Measurements from ENCODE around the gene PGPEP1. TPM values are rescaled to one million over a fixed set of nuclear protein-coding genes. Genes with fewer than 3 reads are reported as not detected.

The PGPEP1 gene
- total and polyA plus RNA-seq, 10 of the 15 experiments (the other 5 are each of a cell fraction or from before 2014, with no cell fraction given): 13.8 to 39.4 (median 17.0) TPM

DNA sequence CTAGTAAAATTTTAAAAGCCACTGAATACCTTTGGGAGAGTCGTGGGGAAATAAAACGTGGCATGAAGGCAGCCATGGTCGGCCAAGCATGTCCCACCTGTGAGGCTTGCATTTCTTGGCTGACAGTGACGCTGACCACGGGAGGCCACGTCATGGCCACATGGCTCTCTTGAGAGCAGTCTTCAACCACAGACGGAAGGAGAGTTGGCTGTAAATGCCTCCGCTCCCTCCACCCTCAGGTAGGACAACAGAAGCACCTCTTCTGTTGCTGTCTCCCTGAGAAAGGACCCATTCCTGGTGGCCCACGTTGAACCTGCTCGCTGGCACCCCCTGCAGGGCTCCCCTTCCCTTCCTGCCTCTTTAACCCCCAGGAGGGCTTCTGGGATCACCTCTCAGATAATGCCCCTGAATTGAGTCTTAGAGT, 67.7 kb downstream of the PGPEP1 start (continued):
- TF ChIP-seq, protein P1, sequence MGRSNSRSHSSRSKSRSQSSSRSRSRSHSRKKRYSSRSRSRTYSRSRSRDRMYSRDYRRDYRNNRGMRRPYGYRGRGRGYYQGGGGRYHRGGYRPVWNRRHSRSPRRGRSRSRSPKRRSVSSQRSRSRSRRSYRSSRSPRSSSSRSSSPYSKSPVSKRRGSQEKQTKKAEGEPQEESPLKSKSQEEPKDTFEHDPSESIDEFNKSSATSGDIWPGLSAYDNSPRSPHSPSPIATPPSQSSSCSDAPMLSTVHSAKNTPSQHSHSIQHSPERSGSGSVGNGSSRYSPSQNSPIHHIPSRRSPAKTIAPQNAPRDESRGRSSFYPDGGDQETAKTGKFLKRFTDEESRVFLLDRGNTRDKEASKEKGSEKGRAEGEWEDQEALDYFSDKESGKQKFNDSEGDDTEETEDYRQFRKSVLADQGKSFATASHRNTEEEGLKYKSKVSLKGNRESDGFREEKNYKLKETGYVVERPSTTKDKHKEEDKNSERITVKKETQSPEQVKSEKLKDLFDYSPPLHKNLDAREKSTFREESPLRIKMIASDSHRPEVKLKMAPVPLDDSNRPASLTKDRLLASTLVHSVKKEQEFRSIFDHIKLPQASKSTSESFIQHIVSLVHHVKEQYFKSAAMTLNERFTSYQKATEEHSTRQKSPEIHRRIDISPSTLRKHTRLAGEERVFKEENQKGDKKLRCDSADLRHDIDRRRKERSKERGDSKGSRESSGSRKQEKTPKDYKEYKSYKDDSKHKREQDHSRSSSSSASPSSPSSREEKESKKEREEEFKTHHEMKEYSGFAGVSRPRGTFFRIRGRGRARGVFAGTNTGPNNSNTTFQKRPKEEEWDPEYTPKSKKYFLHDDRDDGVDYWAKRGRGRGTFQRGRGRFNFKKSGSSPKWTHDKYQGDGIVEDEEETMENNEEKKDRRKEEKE (IDR thresholded peaks at IDR 0.05): no peak
- TF ChIP-seq TCF12 (IDR thresholded peaks at IDR 0.05; ENCODE audit: low read depth, low read length) (peak; percentile 83), NKRF (conservative IDR thresholded peaks at IDR 0.05) (no peak), HDGF (IDR thresholded peaks at IDR 0.05) (no peak), JUND (IDR thresholded peaks at IDR 0.05; ENCODE audit: low read depth, low read length) (no peak; the same call in 1 of the 2 replicates), ZZZ3 (IDR thresholded peaks at IDR 0.05; ENCODE audit: control insufficient read depth, insufficient read length, low read depth) (no peak), KAT2A (conservative IDR thresholded peaks at IDR 0.05; ENCODE audit: control insufficient read depth, low read depth, low read length) (no peak), ZNF687 (IDR thresholded peaks at IDR 0.05) (peak; percentile 94), RELA (IDR thresholded peaks at IDR 0.05; ENCODE audit: borderline replicate concordance, partially characterized antibody) (no peak), CBFB (IDR thresholded peaks at IDR 0.05; ENCODE audit: low read depth) (peak; percentile 65; the same call in 1 of the 2 replicates), RAD21 (IDR thresholded peaks at IDR 0.05; ENCODE audit: insufficient read depth, low read depth, low read length) (peak; percentile 60), SP1 (IDR thresholded peaks at IDR 0.05; ENCODE audit: low read depth, low read length) (peak; percentile 54), NFYA (IDR thresholded peaks at IDR 0.05; ENCODE audit: borderline replicate concordance, low read depth, low read length) (no peak), IKZF2 (IDR thresholded peaks at IDR 0.05) (peak; percentile 71 to 75; a peak in 3 of 4 replicates), EED (IDR thresholded peaks at IDR 0.05; ENCODE audit: low read depth) (no peak), HSF1 (IDR thresholded peaks at IDR 0.05; ENCODE audit: low read depth, low read length) (no peak), YY1 (IDR thresholded peaks at IDR 0.05; ENCODE audit: low read depth, low read length) (0 out of 2 replicates have a peak, but pooled peaks have one; percentile 29), KLF5 (IDR thresholded peaks at IDR 0.05; ENCODE audit: partially characterized antibody) (no peak), NR2C2 (IDR thresholded peaks at IDR 0.05; ENCODE audit: borderline replicate concordance, control insufficient read depth, insufficient read length, low read depth) (no peak), EZH2 (IDR thresholded peaks at IDR 0.05; ENCODE audit: borderline replicate concordance, control insufficient read depth, low read depth, low read length) (no peak), NR2F1 (conservative IDR thresholded peaks at IDR 0.05) (peak; percentile 55; the same call in 1 of the 2 replicates)
